AG09319 (cell line): ENCODE data around the gene XPC.

Experiments used
- DNase-seq: peaks from one replicate; pipeline ENCODE4 v3.0.0-alpha.2; 2010; ENCODE audit warnings: low read depth; ENCODE audit errors: extremely low read depth
- CTCF ChIP-seq: IDR thresholded peaks from 2 replicates; pipeline ENCODE4 v1.5.1; 2011; ENCODE audit warnings: low read depth, mild to moderate bottlenecking, inconsistent platforms, low read length, moderate library complexity

XPC gene

GRCh38 chr3:14142567-14143270, 35.7 kb downstream of the XPC start:
- no peak for DNase-seq
- no peak for TF ChIP-seq CTCF

GRCh38 chr3:14141602-14142341, 36.6 kb downstream of the XPC start:
- TF ChIP-seq CTCF: no peak
- DNase-seq: no peak

GRCh38 chr3:14141144-14141543, 37.3 kb downstream of the XPC start:
- TF ChIP-seq CTCF: no peak
- no peak for DNase-seq

- no peak for DNase-seq
- no peak for TF ChIP-seq CTCF
Observed at GRCh38 chr3:14140668-14141067, 37.7 kb downstream of the XPC start.

GRCh38 chr3:14139771-14140170, 38.6 kb downstream of the XPC start:
- DNase-seq: no peak
- TF ChIP-seq CTCF: no peak

- no peak for DNase-seq
- TF ChIP-seq CTCF: no peak
Observed at GRCh38 chr3:14138878-14139655, 39.3 kb downstream of the XPC start.
